ENCODE results near the gene CYREN.

The CYREN gene

GRCh38 chr7:135184254-135184841, 13.8 kb upstream of the CYREN start:
- H3K79me1 ChIP-seq (ENCODE audit: low read length) = no peaks in the 10 kb centered on the region
- H2BK5ac ChIP-seq (ENCODE audit: low read depth, low read length, poor library complexity) = no peak overlapping the region
- no peak overlapping the region for H3K18ac ChIP-seq (ENCODE audit: low read length)
- H3K23ac ChIP-seq (ENCODE audit: low read length) = no peak overlapping the region
- H3K4me2 ChIP-seq (ENCODE audit: low read length) = no peak overlapping the region
- no peak overlapping the region for H4K12ac ChIP-seq (ENCODE audit: low read depth, low read length)
- no peak overlapping the region for H3K14ac ChIP-seq (ENCODE audit: low read length)
- H2BK12ac ChIP-seq (ENCODE audit: low read length) = no peak overlapping the region
- peaks cover 12% of the 10 kb centered on the region for H3K9me3 ChIP-seq (ENCODE audit: insufficient read depth, low read depth, low read length)
- no peak overlapping the region for H4K8ac ChIP-seq (ENCODE audit: low read depth, low read length)
- H3K4me3 ChIP-seq (ENCODE audit: low read depth, low read length) = no peak overlapping the region
- H3K27ac ChIP-seq (ENCODE audit: low read depth, low read length) = no peak overlapping the region
- no peaks in the 10 kb centered on the region for H3K79me2 ChIP-seq (ENCODE audit: control insufficient read depth, insufficient read depth, low read length, poor library complexity)
- no peaks in the 10 kb centered on the region for H3K27me3 ChIP-seq (ENCODE audit: insufficient read depth, low read length)
- H3K9ac ChIP-seq (ENCODE audit: low read length) = no peak overlapping the region
- no peak overlapping the region for H2AFZ ChIP-seq (ENCODE audit: insufficient read depth, low read length, poor library complexity)
- H3K4ac ChIP-seq (ENCODE audit: low read depth, low read length) = no peak overlapping the region
- H4K91ac ChIP-seq (ENCODE audit: low read depth, low read length) = no peak overlapping the region
- no peaks in the 10 kb centered on the region for H3K4me1 ChIP-seq (ENCODE audit: control insufficient read depth in 1 of 2, insufficient read depth in 2 of 2, low read length in 2 of 2)
- no CpG with 5 or more reads among the region's 5 CpGs for WGBS (ENCODE audit: extremely low coverage, insufficient coverage, insufficient read length)
- no peak overlapping the region for H2AK5ac ChIP-seq (ENCODE audit: low read length)
- H3K36me3 ChIP-seq (ENCODE audit: control insufficient read depth in 1 of 2, insufficient read depth in 2 of 2, low read length in 2 of 2) = peaks cover 42 to 45% of the 10 kb centered on the region in 2 experiments
- no peak overlapping the region for H2BK120ac ChIP-seq (ENCODE audit: insufficient read depth, low read length, poor library complexity)
- DNase-seq = no peak

DNA sequence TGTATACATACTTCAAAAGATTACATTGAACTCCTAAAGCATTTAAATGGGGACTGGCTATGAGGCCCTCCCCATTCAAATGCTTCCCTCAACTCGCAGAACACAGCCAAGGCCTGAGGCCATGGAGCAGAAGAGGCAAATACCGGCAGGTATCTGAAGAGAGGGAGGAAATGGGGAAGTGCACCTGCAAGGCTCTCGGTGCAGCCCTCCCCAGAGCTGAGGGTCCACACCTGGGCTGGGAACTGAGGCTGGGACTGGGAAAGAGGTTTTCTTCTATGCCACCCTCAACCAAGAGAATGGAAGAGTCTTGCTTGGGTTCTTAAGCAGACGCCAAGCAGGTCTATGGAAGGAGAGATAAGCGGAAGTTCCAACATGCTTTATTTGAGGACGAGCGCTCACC, 13.0 kb upstream of the CYREN start:
- Histone ChIP-seq H3K4me2 (ENCODE audit: low read length) (no peak overlapping the region), H2AFZ (ENCODE audit: insufficient read depth, low read length, poor library complexity) (no peak overlapping the region), H3K9me3 (ENCODE audit: insufficient read depth, low read depth, low read length) (peaks cover 12% of the 10 kb centered on the region), H3K9ac (ENCODE audit: low read length) (no peak overlapping the region), H2BK5ac (ENCODE audit: low read depth, low read length, poor library complexity) (no peak overlapping the region), H2AK5ac (ENCODE audit: low read length) (no peak overlapping the region), H3K79me2 (ENCODE audit: control insufficient read depth, insufficient read depth, low read length, poor library complexity) (no peaks in the 10 kb centered on the region), H3K23ac (ENCODE audit: low read length) (no peak overlapping the region), H2BK12ac (ENCODE audit: low read length) (no peak overlapping the region), H2BK120ac (ENCODE audit: insufficient read depth, low read length, poor library complexity) (no peak overlapping the region), H3K4ac (ENCODE audit: low read depth, low read length) (no peak overlapping the region), H3K36me3 (ENCODE audit: control insufficient read depth in 1 of 2, insufficient read depth in 2 of 2, low read length in 2 of 2) (peaks cover 34 to 38% of the 10 kb centered on the region in 2 experiments), H3K79me1 (ENCODE audit: low read length) (peaks cover 3% of the 10 kb centered on the region), H3K27ac (ENCODE audit: low read depth, low read length) (no peak overlapping the region), H4K91ac (ENCODE audit: low read depth, low read length) (no peak overlapping the region), H4K8ac (ENCODE audit: low read depth, low read length) (no peak overlapping the region), H3K4me3 (ENCODE audit: low read depth, low read length) (no peak overlapping the region), H4K12ac (ENCODE audit: low read depth, low read length) (no peak overlapping the region), H3K18ac (ENCODE audit: low read length) (no peak overlapping the region), H3K4me1 (ENCODE audit: control insufficient read depth in 1 of 2, insufficient read depth in 2 of 2, low read length in 2 of 2) (no peaks in the 10 kb centered on the region), H3K27me3 (ENCODE audit: insufficient read depth, low read length) (no peaks in the 10 kb centered on the region), H3K14ac (ENCODE audit: low read length) (no peak overlapping the region)
- no CpG with 5 or more reads among the region's 7 CpGs for WGBS (ENCODE audit: extremely low coverage, insufficient coverage, insufficient read length)
- no peak for DNase-seq

GRCh38 chr7:135181929-135182678, 11.6 kb upstream of the CYREN start:
- Histone ChIP-seq H3K18ac (ENCODE audit: low read length) (no peak overlapping the region), H3K27me3 (ENCODE audit: insufficient read depth, low read length) (no peaks in the 10 kb centered on the region), H3K9ac (ENCODE audit: low read length) (no peak overlapping the region), H3K14ac (ENCODE audit: low read length) (no peak overlapping the region), H2BK12ac (ENCODE audit: low read length) (no peak overlapping the region), H2BK5ac (ENCODE audit: low read depth, low read length, poor library complexity) (no peak overlapping the region), H3K9me3 (ENCODE audit: insufficient read depth, low read depth, low read length) (peaks cover 12% of the 10 kb centered on the region), H3K79me2 (ENCODE audit: control insufficient read depth, insufficient read depth, low read length, poor library complexity) (peaks cover 3% of the 10 kb centered on the region), H2BK120ac (ENCODE audit: insufficient read depth, low read length, poor library complexity) (no peak overlapping the region), H4K12ac (ENCODE audit: low read depth, low read length) (no peak overlapping the region), H3K23ac (ENCODE audit: low read length) (no peak overlapping the region), H4K91ac (ENCODE audit: low read depth, low read length) (peak overlapping the region; percentile 3), H3K36me3 (ENCODE audit: control insufficient read depth in 1 of 2, insufficient read depth in 2 of 2, low read length in 2 of 2) (peaks cover 29 to 35% of the 10 kb centered on the region in 2 experiments), H3K27ac (ENCODE audit: low read depth, low read length) (no peak overlapping the region), H3K4me3 (ENCODE audit: low read depth, low read length) (no peak overlapping the region), H3K4ac (ENCODE audit: low read depth, low read length) (no peak overlapping the region), H2AFZ (ENCODE audit: insufficient read depth, low read length, poor library complexity) (no peak overlapping the region), H2AK5ac (ENCODE audit: low read length) (no peak overlapping the region), H3K4me2 (ENCODE audit: low read length) (no peak overlapping the region), H3K79me1 (ENCODE audit: low read length) (peaks cover 12% of the 10 kb centered on the region), H4K8ac (ENCODE audit: low read depth, low read length) (no peak overlapping the region), H3K4me1 (ENCODE audit: control insufficient read depth in 1 of 2, insufficient read depth in 2 of 2, low read length in 2 of 2) (peaks cover 8 to 10% of the 10 kb centered on the region in 2 experiments)
- no peak for DNase-seq
- WGBS (ENCODE audit: extremely low coverage, insufficient coverage, insufficient read length) = no CpG with 5 or more reads among the region's 31 CpGs

GRCh38 chr7:135181261-135181928, 10.9 kb upstream of the CYREN start:
- Histone ChIP-seq H3K4me2 (ENCODE audit: low read length) (no peak overlapping the region), H3K4ac (ENCODE audit: low read depth, low read length) (no peak overlapping the region), H3K9ac (ENCODE audit: low read length) (no peak overlapping the region), H3K14ac (ENCODE audit: low read length) (no peak overlapping the region), H3K27me3 (ENCODE audit: insufficient read depth, low read length) (no peaks in the 10 kb centered on the region), H2BK120ac (ENCODE audit: insufficient read depth, low read length, poor library complexity) (no peak overlapping the region), H3K4me3 (ENCODE audit: low read depth, low read length) (no peak overlapping the region), H4K91ac (ENCODE audit: low read depth, low read length) (no peak overlapping the region), H3K18ac (ENCODE audit: low read length) (no peak overlapping the region), H3K79me2 (ENCODE audit: control insufficient read depth, insufficient read depth, low read length, poor library complexity) (peaks cover 3% of the 10 kb centered on the region), H3K4me1 (ENCODE audit: control insufficient read depth in 1 of 2, insufficient read depth in 2 of 2, low read length in 2 of 2) (peaks cover 14 to 17% of the 10 kb centered on the region in 2 experiments), H4K12ac (ENCODE audit: low read depth, low read length) (no peak overlapping the region), H2AFZ (ENCODE audit: insufficient read depth, low read length, poor library complexity) (no peak overlapping the region), H2BK12ac (ENCODE audit: low read length) (no peak overlapping the region), H2AK5ac (ENCODE audit: low read length) (no peak overlapping the region), H3K9me3 (ENCODE audit: insufficient read depth, low read depth, low read length) (peaks cover 12% of the 10 kb centered on the region), H2BK5ac (ENCODE audit: low read depth, low read length, poor library complexity) (no peak overlapping the region), H3K27ac (ENCODE audit: low read depth, low read length) (no peak overlapping the region), H3K36me3 (ENCODE audit: control insufficient read depth in 1 of 2, insufficient read depth in 2 of 2, low read length in 2 of 2) (peaks cover 21 to 27% of the 10 kb centered on the region in 2 experiments), H3K23ac (ENCODE audit: low read length) (no peak overlapping the region), H3K79me1 (ENCODE audit: low read length) (peaks cover 19% of the 10 kb centered on the region), H4K8ac (ENCODE audit: low read depth, low read length) (no peak overlapping the region)
- WGBS (ENCODE audit: extremely low coverage, insufficient coverage, insufficient read length) = no CpG with 5 or more reads among the region's 3 CpGs
- DNase-seq = no peak

All from trophoblast cell (in vitro differentiated cells and primary cell).